Measurements from ENCODE around the gene CPTP. TPM values are rescaled to one million over a fixed set of nuclear protein-coding genes. Genes with fewer than 3 reads are reported as not detected.
A peak's percentile ranks its signal among the peaks of the same experiment; 100 is the strongest.

The CPTP gene
- total and polyA plus RNA-seq, 2 of the 13 experiments (the other 11 are each of a cell fraction or from before 2014, with no cell fraction given): 5.5 to 9.3 TPM

GRCh38 chr1:1281533-1282321 is 42.9 kb upstream of the CPTP start (continued):
- TF ChIP-seq PAXIP1 (CRISPR knock-in tag; conservative IDR thresholded peaks at IDR 0.05) (peak; percentile 96), IKZF4 (CRISPR knock-in tag; IDR thresholded peaks at IDR 0.05; ENCODE audit: borderline replicate concordance, low read depth, not compliant biosample characterization) (no peak), NR2F6 (IDR thresholded peaks at IDR 0.05) (peak; percentile 83), NR2F6 (CRISPR knock-in tag; IDR thresholded peaks at IDR 0.05) (peak; percentile 82), NFATC3 (CRISPR knock-in tag; IDR thresholded peaks at IDR 0.05) (no peak), HNRNPLL (IDR thresholded peaks at IDR 0.05; ENCODE audit: low read depth, low read length, poor library complexity, severe bottlenecking) (peak; percentile 50), TAF1 (CRISPR knock-in tag; IDR thresholded peaks at IDR 0.05) (peak; percentile 51; the same call in 1 of the 2 replicates), ZIK1 (CRISPR knock-in tag; IDR thresholded peaks at IDR 0.05; ENCODE audit: borderline replicate concordance, low read depth) (no peak; the same call in 1 of the 2 replicates), ZNF12 (CRISPR knock-in tag; IDR thresholded peaks at IDR 0.05) (no peak)
- TF ChIP-seq, protein P1, sequence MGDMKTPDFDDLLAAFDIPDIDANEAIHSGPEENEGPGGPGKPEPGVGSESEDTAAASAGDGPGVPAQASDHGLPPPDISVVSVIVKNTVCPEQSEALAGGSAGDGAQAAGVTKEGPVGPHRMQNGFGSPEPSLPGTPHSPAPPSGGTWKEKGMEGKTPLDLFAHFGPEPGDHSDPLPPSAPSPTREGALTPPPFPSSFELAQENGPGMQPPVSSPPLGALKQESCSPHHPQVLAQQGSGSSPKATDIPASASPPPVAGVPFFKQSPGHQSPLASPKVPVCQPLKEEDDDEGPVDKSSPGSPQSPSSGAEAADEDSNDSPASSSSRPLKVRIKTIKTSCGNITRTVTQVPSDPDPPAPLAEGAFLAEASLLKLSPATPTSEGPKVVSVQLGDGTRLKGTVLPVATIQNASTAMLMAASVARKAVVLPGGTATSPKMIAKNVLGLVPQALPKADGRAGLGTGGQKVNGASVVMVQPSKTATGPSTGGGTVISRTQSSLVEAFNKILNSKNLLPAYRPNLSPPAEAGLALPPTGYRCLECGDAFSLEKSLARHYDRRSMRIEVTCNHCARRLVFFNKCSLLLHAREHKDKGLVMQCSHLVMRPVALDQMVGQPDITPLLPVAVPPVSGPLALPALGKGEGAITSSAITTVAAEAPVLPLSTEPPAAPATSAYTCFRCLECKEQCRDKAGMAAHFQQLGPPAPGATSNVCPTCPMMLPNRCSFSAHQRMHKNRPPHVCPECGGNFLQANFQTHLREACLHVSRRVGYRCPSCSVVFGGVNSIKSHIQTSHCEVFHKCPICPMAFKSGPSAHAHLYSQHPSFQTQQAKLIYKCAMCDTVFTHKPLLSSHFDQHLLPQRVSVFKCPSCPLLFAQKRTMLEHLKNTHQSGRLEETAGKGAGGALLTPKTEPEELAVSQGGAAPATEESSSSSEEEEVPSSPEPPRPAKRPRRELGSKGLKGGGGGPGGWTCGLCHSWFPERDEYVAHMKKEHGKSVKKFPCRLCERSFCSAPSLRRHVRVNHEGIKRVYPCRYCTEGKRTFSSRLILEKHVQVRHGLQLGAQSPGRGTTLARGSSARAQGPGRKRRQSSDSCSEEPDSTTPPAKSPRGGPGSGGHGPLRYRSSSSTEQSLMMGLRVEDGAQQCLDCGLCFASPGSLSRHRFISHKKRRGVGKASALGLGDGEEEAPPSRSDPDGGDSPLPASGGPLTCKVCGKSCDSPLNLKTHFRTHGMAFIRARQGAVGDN (CRISPR knock-in tag; IDR thresholded peaks at IDR 0.05): peak; percentile 92
- TF ChIP-seq, protein P2, sequence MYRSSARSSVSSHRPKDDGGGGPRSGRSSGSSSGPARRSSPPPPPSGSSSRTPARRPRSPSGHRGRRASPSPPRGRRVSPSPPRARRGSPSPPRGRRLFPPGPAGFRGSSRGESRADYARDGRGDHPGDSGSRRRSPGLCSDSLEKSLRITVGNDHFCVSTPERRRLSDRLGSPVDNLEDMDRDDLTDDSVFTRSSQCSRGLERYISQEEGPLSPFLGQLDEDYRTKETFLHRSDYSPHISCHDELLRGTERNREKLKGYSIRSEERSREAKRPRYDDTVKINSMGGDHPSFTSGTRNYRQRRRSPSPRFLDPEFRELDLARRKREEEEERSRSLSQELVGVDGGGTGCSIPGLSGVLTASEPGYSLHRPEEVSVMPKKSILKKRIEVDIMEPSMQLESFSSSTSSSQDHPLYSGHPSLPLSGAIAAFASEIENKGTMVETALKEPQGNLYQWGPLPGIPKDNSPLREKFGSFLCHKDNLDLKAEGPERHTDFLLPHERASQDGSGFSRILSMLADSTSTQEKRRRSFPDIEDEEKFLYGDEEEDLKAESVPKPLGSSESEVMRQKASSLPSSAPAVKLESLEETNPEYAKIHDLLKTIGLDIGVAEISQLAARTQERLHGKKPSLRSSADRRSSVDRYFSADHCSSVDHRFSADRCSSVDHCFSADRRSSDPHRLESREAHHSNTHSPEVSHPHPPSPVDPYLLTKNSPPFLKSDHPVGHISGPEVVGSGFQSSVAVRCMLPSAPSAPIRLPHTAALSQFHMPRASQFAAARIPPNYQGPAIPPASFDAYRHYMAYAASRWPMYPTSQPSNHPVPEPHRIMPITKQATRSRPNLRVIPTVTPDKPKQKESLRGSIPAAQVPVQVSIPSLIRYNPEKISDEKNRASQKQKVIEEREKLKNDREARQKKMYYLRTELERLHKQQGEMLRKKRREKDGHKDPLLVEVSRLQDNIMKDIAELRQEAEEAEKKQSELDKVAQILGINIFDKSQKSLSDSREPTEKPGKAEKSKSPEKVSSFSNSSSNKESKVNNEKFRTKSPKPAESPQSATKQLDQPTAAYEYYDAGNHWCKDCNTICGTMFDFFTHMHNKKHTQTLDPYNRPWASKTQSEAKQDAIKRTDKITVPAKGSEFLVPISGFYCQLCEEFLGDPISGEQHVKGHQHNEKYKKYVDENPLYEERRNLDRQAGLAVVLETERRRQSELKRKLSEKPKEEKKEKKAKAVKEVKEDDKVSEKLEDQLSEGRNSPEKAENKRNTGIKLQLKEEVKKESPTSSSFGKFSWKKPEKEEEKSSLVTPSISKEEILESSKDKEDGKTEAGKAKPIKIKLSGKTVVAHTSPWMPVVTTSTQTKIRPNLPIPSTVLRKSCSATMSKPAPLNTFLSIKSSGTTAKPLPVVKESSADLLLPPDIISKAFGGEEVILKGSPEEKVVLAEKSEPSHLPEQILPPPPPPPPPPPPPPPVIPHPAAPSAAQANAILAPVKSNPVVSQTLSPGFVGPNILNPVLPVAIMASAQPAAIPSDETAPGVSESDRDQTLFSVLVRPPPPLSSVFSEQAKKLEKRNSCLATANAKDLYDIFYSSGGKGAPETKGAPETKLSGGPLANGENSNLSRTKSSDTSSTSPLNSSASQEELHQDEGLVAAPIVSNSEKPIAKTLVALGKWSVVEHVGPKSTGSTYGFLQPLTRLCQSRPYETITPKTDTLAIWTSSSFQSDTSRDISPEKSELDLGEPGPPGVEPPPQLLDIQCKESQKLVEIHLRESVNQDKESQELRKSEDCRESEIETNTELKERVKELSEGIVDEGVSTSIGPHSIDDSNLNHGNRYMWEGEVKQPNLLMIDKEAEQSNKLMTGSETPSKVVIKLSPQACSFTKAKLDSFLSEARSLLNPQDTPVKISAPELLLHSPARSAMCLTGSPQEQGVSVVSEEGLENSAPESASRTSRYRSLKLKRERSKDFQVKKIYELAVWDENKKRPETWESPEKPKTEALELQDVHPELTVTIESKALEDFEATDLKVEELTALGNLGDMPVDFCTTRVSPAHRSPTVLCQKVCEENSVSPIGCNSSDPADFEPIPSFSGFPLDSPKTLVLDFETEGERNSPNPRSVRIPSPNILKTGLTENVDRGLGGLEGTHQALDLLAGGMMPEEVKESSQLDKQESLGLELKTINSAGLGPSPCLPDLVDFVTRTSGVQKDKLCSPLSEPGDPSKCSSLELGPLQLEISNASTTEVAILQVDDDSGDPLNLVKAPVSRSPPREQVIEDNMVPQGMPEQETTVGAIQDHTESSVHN (CRISPR knock-in tag; IDR thresholded peaks at IDR 0.05): no peak
